Activated CD8-positive, alpha-beta T cell treated with anti-CD3 and anti-CD28 coated beads for 36 hours (primary cell): ENCODE data around the gene IFNLR1. TPM values are rescaled to one million over a fixed set of nuclear protein-coding genes. Genes with fewer than 3 reads are reported as not detected.

Source experiments
- ATAC-seq: fragments of 200-7000 bp; cut with Tn5 transposase; one replicate; pipeline ENCODE4 v1.10.0; 2021; ENCODE audit warnings: mild to moderate bottlenecking, moderate library complexity
- CTCF ChIA-PET: fragments of 350-600 bp; sonication (Branson Sonifier 250); formaldehyde crosslinking; loops from one replicate; lab custom pipeline; 2021; ENCODE audit warnings: antibody characterized with exemption; lab: Charles Lee
- POLR2A ChIA-PET: fragments of 350-600 bp; sonication (Branson Sonifier 250); formaldehyde crosslinking; loops from one replicate; lab custom pipeline; 2021; ENCODE audit warnings: antibody characterized with exemption; lab: Charles Lee
- DNase-seq: peaks from one replicate; pipeline ENCODE4 v3.0.0-alpha.2; 2020
- H3K27ac Mint-ChIP-seq: one replicate; pipeline ENCODE4 v1.8.0; 2021; ENCODE audit warnings: mild to moderate bottlenecking, mixed read lengths
- H3K27me3 Mint-ChIP-seq: one replicate; pipeline ENCODE4 v1.8.0; 2021; ENCODE audit warnings: mixed read lengths
- H3K36me3 Mint-ChIP-seq: one replicate; pipeline ENCODE4 v1.8.0; 2021; ENCODE audit warnings: low read depth, mixed read lengths
- H3K4me1 Mint-ChIP-seq: one replicate; pipeline ENCODE4 v1.8.0; 2021; ENCODE audit warnings: low read depth, mixed read lengths
- H3K4me3 Mint-ChIP-seq: one replicate; pipeline ENCODE4 v1.8.0; 2021; ENCODE audit warnings: mild to moderate bottlenecking, moderate library complexity, mixed read lengths
- H3K9me3 Mint-ChIP-seq: one replicate; pipeline ENCODE4 v1.8.0; 2021; ENCODE audit warnings: mixed read lengths
- CTCF ChIP-seq: fragments of 200-600 bp; IDR thresholded peaks from one replicate; pipeline ENCODE4 v1.8.0; 2022; ENCODE audit warnings: antibody characterized with exemption, mild to moderate bottlenecking
- intact Hi-C: fragments of 100-400 bp; cut with micrococcal nuclease; formaldehyde crosslinking; loops from one replicate; pipeline ENCODE4 v1.10.0; 2022
- total RNA-seq, 2 experiments: library from RNA; stranded (reverse); gene quantifications; one replicate each; pipeline ENCODE4 v1.2.3, GENCODE V29; 2021

The IFNLR1 gene
- total RNA-seq, 2 experiments from 2014 or later, result 4.8 to 6.4 TPM

GRCh38 chr1:24179251-24179840, 7.7 kb downstream of the IFNLR1 start:
- Mint-ChIP-seq H3K4me3 (no peak overlapping the region), H3K27ac (no peak overlapping the region), H3K9me3 (no peaks in the 10 kb centered on the region), H3K36me3 (peaks cover 7% of the 10 kb centered on the region), H3K4me1 (peaks cover 7% of the 10 kb centered on the region), H3K27me3 (no peaks in the 10 kb centered on the region)
- ChIA-PET CTCF (interaction anchor here (1.2 to 3.1 kb wide), 2 partner anchors 22 to 29 kb away, joined by 4 to 15 read pairs; no protein-coding TSS in a partner anchor), POLR2A (interaction anchor here (1.0 kb wide), 1 partner anchor 27 kb away, joined by 3 read pairs; no protein-coding TSS in a partner anchor)
- DNase-seq (no peak), ATAC-seq (no peak)
- intact Hi-C loops, result no loop called here
- TF ChIP-seq CTCF, result no peak

- no peaks in the 10 kb centered on the region for H3K27me3 Mint-ChIP-seq
- H3K36me3 Mint-ChIP-seq, result peaks cover 9% of the 10 kb centered on the region
- no peaks in the 10 kb centered on the region for H3K9me3 Mint-ChIP-seq
- POLR2A ChIA-PET, result no interaction called here
- CTCF ChIA-PET, result interaction anchor here (0.9 to 3.1 kb wide), 2 partner anchors 28 to 214 kb away, joined by 3 to 15 read pairs; no protein-coding TSS in a partner anchor
- intact Hi-C loops, result no loop called here
- no peak overlapping the region for H3K4me3 Mint-ChIP-seq
- DNase-seq, result no peak
- peaks cover 2% of the 10 kb centered on the region for H3K4me1 Mint-ChIP-seq
- no peak for ATAC-seq
- no peak overlapping the region for H3K27ac Mint-ChIP-seq
- TF ChIP-seq CTCF, result no peak
Observed at GRCh38 chr1:24178407-24178806, 8.7 kb downstream of the IFNLR1 start.

GRCh38 chr1:24177161-24177560, 9.9 kb downstream of the IFNLR1 start:
- ChIA-PET CTCF (no interaction called here), POLR2A (interaction anchor here (1.0 kb wide), 1 partner anchor 8 kb away, joined by 3 read pairs; no protein-coding TSS in a partner anchor)
- no peaks in the 10 kb centered on the region for H3K9me3 Mint-ChIP-seq
- H3K27me3 Mint-ChIP-seq, result no peaks in the 10 kb centered on the region
- no peak overlapping the region for H3K27ac Mint-ChIP-seq
- peaks cover 2% of the 10 kb centered on the region for H3K4me1 Mint-ChIP-seq
- intact Hi-C loops, result no loop called here
- ATAC-seq (no peak), DNase-seq (no peak)
- no peak overlapping the region for H3K4me3 Mint-ChIP-seq
- peaks cover 9% of the 10 kb centered on the region for H3K36me3 Mint-ChIP-seq
- no peak for TF ChIP-seq CTCF

DNA sequence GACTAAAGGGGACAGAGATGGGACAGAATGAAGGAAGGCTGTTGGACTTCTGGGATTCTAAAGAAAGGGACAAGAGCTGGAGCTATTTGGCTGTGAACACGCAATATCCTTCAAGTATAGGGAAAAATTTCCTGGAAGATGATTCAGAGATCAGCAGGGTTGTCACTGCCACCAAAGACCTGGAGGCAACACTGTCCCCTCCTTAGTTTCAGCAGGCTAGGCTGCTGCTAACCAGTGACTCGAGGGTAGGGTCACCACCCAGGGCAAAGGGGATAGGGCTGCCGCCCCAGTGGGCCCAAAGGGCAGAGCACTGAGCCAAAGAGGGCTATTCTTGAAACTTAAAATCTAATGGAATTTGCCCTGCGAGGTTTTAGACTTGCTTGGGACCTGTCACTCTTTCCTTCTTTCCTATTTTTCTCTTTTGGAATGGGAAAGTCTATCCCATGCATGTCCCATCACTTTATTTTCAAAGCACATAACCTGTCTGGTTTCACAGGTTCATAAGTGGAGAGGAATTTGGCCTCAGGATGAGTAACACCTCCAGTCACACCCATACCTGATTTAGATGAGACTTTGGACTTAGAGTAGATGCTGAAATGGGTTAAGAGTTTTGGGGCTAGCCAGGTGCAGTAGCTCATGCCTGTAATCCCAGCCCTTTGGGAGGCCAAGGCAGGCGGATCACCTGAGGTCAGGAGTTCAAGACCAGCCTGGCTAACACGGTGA, 11.9 kb downstream of the IFNLR1 start:
- DNase-seq (no peak), ATAC-seq (no peak)
- Mint-ChIP-seq H3K4me1 (peaks cover 2% of the 10 kb centered on the region), H3K9me3 (no peaks in the 10 kb centered on the region), H3K4me3 (no peak overlapping the region), H3K36me3 (peaks cover 9% of the 10 kb centered on the region), H3K27ac (no peak overlapping the region), H3K27me3 (no peaks in the 10 kb centered on the region)
- CTCF ChIA-PET, result interaction anchor here (1.7 kb wide), 1 partner anchor 24 kb away, joined by 5 read pairs; no protein-coding TSS in a partner anchor
- intact Hi-C loops, result no loop called here
- TF ChIP-seq CTCF, result no peak
- POLR2A ChIA-PET, result no interaction called here
